MG63 (cell line): ENCODE measurements around the gene KCNB1. TPM values are rescaled to one million over a fixed set of nuclear protein-coding genes. Genes with fewer than 3 reads are reported as not detected.

ENCODE experiments used
- DNase-seq: peaks from one replicate; pipeline ENCODE4 v3.0.0-alpha.2; 2020
- H3K27me3 ChIP-seq: fragments of 250-450 bp; sonication (Bioruptor Pico); 2 replicates; pipeline ENCODE4 v1.5.1; 2020; ENCODE audit warnings: mild to moderate bottlenecking, moderate library complexity
- H3K36me3 ChIP-seq: fragments of 250-450 bp; sonication (Bioruptor Pico); 2 replicates; pipeline ENCODE4 v1.5.1; 2020; ENCODE audit warnings: mild to moderate bottlenecking, moderate library complexity
- H3K4me3 ChIP-seq: fragments of 250-450 bp; sonication (Bioruptor Pico); 2 replicates; pipeline ENCODE4 v1.5.1; 2020; ENCODE audit warnings: mild to moderate bottlenecking, moderate library complexity
- H3K9me3 ChIP-seq: fragments of 250-450 bp; sonication (Bioruptor Pico); 2 replicates; pipeline ENCODE4 v1.5.1; 2020; ENCODE audit warnings: mild to moderate bottlenecking, moderate library complexity
- total RNA-seq: library from RNA; depleted of rRNA; stranded (reverse); fragments of >200 nt; shearing (Covaris generic); gene quantifications from 2 replicates; pipeline ENCODE4 v1.2.3, GENCODE V29; 2014; ENCODE audit warnings: low replicate concordance

Gene KCNB1
- total RNA-seq, 1 experiment from 2014 or later, result 6.5 TPM

DNA sequence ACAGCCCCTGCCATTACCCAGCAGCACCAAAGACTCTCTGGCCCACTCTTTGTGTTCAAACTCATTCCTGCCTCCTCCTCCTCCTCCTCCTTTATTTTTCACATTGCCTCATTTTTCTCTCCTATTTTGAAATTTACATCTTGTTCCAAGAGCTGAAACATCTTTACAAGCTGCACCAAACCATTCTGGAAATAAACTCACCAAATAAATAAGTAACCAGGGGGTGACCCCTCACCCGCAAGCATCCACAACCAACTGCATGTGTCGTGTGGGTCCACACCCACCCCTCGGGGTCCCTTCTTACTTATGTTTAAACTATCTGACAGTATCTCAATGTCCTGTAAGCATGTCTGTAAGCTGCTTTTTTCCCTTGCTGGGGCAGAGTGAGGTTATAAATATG lies 1.4 kb downstream of the KCNB1 start:
- no peak for DNase-seq
- Histone ChIP-seq H3K4me3 (no peak overlapping the region), H3K36me3 (peaks cover 60% of the 10 kb centered on the region), H3K27me3 (no peaks in the 10 kb centered on the region), H3K9me3 (no peaks in the 10 kb centered on the region)

- peak; percentile 62 for DNase-seq
- H3K9me3 ChIP-seq, result no peaks in the 10 kb centered on the region
- H3K36me3 ChIP-seq, result peaks cover 69% of the 10 kb centered on the region
- no peak overlapping the region for H3K4me3 ChIP-seq
- H3K27me3 ChIP-seq, result no peaks in the 10 kb centered on the region
Measured at GRCh38 chr20:49480236-49480635, 2.2 kb downstream of the KCNB1 start.

GRCh38 chr20:49479785-49480184 lies 2.7 kb downstream of the KCNB1 start:
- H3K27me3 ChIP-seq, result no peaks in the 10 kb centered on the region
- H3K4me3 ChIP-seq, result no peak overlapping the region
- no peaks in the 10 kb centered on the region for H3K9me3 ChIP-seq
- peaks cover 71% of the 10 kb centered on the region for H3K36me3 ChIP-seq
- peak; percentile 84 for DNase-seq

DNA sequence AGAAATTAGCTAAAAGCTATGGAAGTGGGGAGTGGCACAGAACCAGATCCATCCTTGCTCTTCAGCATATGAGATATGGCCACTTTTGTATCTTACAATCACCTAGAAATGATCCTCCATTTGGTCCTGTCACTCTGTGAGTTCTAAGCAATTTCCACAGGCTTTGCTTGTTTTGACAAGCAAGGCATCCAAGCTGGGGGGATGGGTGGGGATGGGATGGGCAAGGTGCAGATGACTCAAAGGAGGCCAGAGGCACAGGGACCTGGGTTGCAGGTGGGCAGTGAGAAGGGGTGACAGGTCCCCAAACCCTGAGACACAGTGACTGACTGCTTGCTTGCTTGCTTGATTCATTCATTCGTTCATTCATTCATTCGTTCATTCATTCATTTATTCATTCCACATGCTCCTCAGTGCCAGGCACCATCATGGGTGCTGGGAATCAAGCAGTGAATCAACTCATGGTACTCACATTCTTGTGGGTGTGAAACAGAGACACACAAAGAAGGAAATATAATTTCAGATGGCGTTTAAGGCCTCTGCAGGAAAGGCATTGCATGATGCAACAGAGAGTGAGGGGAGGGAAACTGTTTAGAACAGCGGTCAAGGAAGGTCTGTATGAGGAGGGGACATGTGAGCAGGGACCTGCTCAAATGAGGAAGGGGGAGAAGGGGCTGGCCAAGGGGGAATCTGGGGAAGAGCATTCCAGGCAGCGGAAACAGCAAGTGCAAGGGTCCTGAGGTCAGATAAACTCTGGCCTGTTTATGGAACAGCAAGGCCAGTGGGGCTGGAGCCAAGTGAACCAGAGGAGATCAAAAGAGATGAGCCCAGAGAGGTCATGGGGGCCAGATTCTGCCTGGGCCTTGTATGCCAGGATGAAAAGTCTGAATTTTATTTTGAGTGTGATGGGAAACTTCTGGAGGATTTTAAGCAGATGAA lies 3.4 kb downstream of the KCNB1 start:
- no peaks in the 10 kb centered on the region for H3K27me3 ChIP-seq
- H3K9me3 ChIP-seq, result no peaks in the 10 kb centered on the region
- DNase-seq, result no peak
- H3K4me3 ChIP-seq, result no peak overlapping the region
- peaks cover 77% of the 10 kb centered on the region for H3K36me3 ChIP-seq

DNA sequence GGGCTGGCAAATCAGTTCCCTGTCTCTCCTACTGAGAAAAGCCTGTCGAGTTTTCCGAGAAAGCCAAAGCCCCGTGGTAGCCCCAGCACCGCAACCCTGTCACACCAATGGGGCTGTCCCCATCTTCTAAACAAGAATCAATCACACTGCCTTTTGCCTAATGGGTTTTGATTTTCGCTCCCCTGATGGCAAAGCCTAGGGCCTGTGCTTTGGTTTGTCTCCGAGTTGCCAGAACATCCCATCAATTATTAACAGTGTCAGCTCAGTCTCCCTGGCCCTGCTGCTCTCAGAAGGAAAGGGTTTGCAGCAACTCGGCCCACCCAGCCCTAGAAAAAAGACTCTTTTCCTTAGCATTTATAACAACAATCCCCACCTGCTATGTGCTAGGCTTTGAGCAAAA lies 4.2 kb downstream of the KCNB1 start:
- Histone ChIP-seq H3K27me3 (no peaks in the 10 kb centered on the region), H3K4me3 (no peak overlapping the region), H3K9me3 (no peaks in the 10 kb centered on the region), H3K36me3 (peaks cover 84% of the 10 kb centered on the region)
- no peak for DNase-seq

DNA sequence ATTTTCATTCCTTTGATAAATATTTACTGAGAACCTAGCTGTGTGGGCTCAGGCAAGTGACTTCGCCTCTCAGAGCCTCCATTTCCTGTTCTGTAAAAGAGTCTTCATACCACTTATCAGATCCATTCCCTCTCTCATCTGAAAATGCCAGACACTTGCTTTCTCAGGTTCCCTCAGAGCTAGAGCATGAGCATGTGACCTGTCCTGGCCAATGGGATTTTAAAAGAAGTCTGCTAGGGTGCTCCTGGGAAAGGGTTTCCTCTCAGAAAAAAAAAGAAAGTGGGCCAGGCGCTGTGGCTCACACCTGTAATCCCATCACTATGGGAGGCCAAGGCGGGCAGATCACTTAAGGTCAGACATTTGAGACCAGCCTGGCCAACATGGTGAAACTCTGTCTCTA lies 5.3 kb downstream of the KCNB1 start:
- no peak overlapping the region for H3K4me3 ChIP-seq
- no peak for DNase-seq
- H3K27me3 ChIP-seq, result no peaks in the 10 kb centered on the region
- H3K36me3 ChIP-seq, result peaks cover 90% of the 10 kb centered on the region
- no peaks in the 10 kb centered on the region for H3K9me3 ChIP-seq

DNA sequence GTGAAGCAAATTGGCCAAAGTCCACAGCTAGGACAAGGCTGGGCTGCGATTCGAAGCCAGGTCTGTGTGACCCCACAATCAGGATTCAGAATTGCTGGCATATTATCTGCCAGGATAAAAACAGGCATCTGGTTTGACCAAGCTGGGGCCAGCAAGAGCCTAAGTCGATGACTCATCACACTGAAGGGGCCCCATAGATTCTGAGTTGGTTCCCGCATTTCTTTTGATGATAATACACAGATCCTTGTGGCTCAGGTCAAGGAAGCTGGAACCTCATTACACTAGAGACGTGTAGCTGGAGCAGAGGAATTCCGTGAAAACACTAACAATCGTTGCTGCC lies 6.5 kb downstream of the KCNB1 start:
- Histone ChIP-seq H3K36me3 (peaks cover 89% of the 10 kb centered on the region), H3K27me3 (no peaks in the 10 kb centered on the region), H3K4me3 (no peak overlapping the region), H3K9me3 (no peaks in the 10 kb centered on the region)
- DNase-seq, result no peak

GRCh38 chr20:49475292-49476015 lies 7.0 kb downstream of the KCNB1 start:
- Histone ChIP-seq H3K36me3 (peaks cover 89% of the 10 kb centered on the region), H3K9me3 (no peaks in the 10 kb centered on the region), H3K27me3 (no peaks in the 10 kb centered on the region), H3K4me3 (no peak overlapping the region)
- DNase-seq, result no peak

DNA sequence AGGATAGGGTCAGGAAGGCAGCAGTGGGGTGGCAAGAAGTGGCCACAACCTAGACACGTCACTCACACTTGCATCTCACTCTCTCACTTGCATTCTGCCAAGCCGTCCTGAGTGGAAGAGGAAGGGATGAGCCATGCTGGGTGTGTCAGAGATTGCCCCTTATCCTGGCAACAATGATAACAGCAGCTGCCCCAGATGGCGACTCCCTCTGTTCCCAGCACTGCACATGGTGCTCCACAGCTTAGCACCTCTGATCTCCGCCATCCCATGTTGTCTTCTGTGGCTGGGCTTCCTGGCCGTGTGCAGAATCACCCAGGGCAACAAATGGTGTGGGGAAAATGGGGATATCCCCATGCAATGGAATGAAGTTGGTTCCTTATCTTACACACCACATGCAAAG lies 11.1 kb downstream of the KCNB1 start:
- Histone ChIP-seq H3K9me3 (no peaks in the 10 kb centered on the region), H3K27me3 (no peaks in the 10 kb centered on the region), H3K4me3 (no peak overlapping the region), H3K36me3 (peaks cover 79% of the 10 kb centered on the region)
- no peak for DNase-seq

DNA sequence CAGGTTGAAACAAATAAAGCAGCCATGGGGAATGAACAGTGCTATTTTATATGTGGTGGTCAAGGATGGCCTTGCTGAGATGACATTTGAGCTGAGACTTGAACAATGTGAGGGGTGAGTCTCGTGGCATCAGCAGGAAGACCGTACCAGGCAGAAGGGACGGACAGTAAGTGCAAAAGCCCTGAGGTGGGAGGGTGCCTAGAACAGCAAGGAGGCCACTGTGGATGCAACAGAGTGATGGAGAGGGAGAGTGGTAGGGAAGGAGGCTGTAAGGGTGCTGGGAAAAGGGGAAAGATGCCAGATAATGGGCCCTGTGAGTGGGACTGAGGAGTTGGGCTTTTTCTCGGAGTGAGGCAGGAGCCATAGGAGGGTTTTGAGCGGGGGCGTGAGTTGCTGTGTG lies 11.5 kb downstream of the KCNB1 start:
- peaks cover 75% of the 10 kb centered on the region for H3K36me3 ChIP-seq
- no peaks in the 10 kb centered on the region for H3K9me3 ChIP-seq
- no peak overlapping the region for H3K4me3 ChIP-seq
- no peaks in the 10 kb centered on the region for H3K27me3 ChIP-seq
- DNase-seq, result no peak

DNA sequence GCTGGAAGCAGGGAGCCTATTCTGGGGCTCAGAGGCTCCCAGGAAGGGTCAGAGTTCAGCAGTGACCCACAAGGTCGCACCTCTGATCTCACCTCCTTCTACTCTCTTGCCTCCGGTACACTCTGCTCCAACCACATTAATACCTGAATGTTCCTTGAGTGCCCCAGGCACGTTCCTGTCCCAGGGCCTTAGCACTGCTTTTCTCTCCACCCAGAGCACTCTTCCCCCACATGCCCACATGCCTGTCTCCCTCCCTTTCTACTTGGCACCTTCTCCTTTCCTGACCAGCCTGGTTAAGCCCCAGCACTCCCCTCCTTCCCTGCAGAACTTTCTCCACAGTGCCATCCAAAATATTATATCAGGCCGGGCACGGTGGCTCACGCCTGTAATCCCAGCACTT lies 13.4 kb downstream of the KCNB1 start:
- no peak for DNase-seq
- H3K36me3 ChIP-seq, result peaks cover 64% of the 10 kb centered on the region
- no peak overlapping the region for H3K4me3 ChIP-seq
- H3K27me3 ChIP-seq, result no peaks in the 10 kb centered on the region
- H3K9me3 ChIP-seq, result no peaks in the 10 kb centered on the region

GRCh38 chr20:49468412-49468811 lies 14.1 kb downstream of the KCNB1 start:
- H3K27me3 ChIP-seq, result no peaks in the 10 kb centered on the region
- H3K4me3 ChIP-seq, result no peak overlapping the region
- H3K9me3 ChIP-seq, result no peaks in the 10 kb centered on the region
- H3K36me3 ChIP-seq, result peaks cover 58% of the 10 kb centered on the region
- no peak for DNase-seq

GRCh38 chr20:49466114-49466912 lies 16.2 kb downstream of the KCNB1 start:
- Histone ChIP-seq H3K9me3 (no peaks in the 10 kb centered on the region), H3K4me3 (no peak overlapping the region), H3K36me3 (peaks cover 43% of the 10 kb centered on the region), H3K27me3 (no peaks in the 10 kb centered on the region)
- no peak for DNase-seq

GRCh38 chr20:49464556-49464955 lies 17.9 kb downstream of the KCNB1 start:
- peaks cover 39% of the 10 kb centered on the region for H3K36me3 ChIP-seq
- no peak for DNase-seq
- H3K4me3 ChIP-seq, result no peak overlapping the region
- no peaks in the 10 kb centered on the region for H3K9me3 ChIP-seq
- no peaks in the 10 kb centered on the region for H3K27me3 ChIP-seq

GRCh38 chr20:49462626-49463025 lies 19.8 kb downstream of the KCNB1 start:
- Histone ChIP-seq H3K9me3 (no peaks in the 10 kb centered on the region), H3K36me3 (peaks cover 49% of the 10 kb centered on the region), H3K27me3 (no peaks in the 10 kb centered on the region), H3K4me3 (no peak overlapping the region)
- DNase-seq, result peak; percentile 62

GRCh38 chr20:49461894-49462620 lies 20.4 kb downstream of the KCNB1 start:
- H3K27me3 ChIP-seq, result no peaks in the 10 kb centered on the region
- no peak overlapping the region for H3K4me3 ChIP-seq
- DNase-seq, result no peak
- no peaks in the 10 kb centered on the region for H3K9me3 ChIP-seq
- peaks cover 47% of the 10 kb centered on the region for H3K36me3 ChIP-seq
